ENCODE measurements around the gene TINAG. TPM values are rescaled to one million over a fixed set of nuclear protein-coding genes. Genes with fewer than 3 reads are reported as not detected.

TINAG gene
- total RNA-seq = not detected

- TF ChIP-seq POLR2A (IDR thresholded peaks at IDR 0.05) (no peak), CTCF (IDR thresholded peaks at IDR 0.05) (no peak)
- H3K4me3 ChIP-seq (replicated peaks in 1 of 3) = no peak within 1 kb of the TSS
- H3K9me3 ChIP-seq = no peaks in the 10 kb centered on the region
- H3K36me3 ChIP-seq = no peaks in the 10 kb centered on the region
- no peaks in the 10 kb centered on the region for H3K4me1 ChIP-seq
- 85 to 87% methylated on average over 10 of the region's 10 CpGs for WGBS, 2 donors
- no peak for DNase-seq
- H3K27ac ChIP-seq = no peak within 1 kb of the TSS
- intact Hi-C loops (cut with DNase I) = no loop called here
- H3K27me3 ChIP-seq = no peaks in the 10 kb centered on the region
Measured at GRCh38 chr6:54308289-54308985, at the start of gene TINAG. TINAG (plus strand) TSS chr6:54308441; CDS start chr6:54308551, 110 bp downstream.

GRCh38 chr6:54260025-54260424 is 48.2 kb upstream of the TINAG start:
- no peak for DNase-seq
- intact Hi-C loops (cut with DNase I) = no loop called here
- TF ChIP-seq POLR2A (IDR thresholded peaks at IDR 0.05) (no peak), CTCF (IDR thresholded peaks at IDR 0.05) (no peak)

GRCh38 chr6:54262499-54262898 is 45.7 kb upstream of the TINAG start:
- H3K36me3 ChIP-seq = no peaks in the 10 kb centered on the region
- no peak for DNase-seq
- no peaks in the 10 kb centered on the region for H3K4me1 ChIP-seq
- H3K4me3 ChIP-seq (replicated peaks in 1 of 3) = no peak overlapping the region
- intact Hi-C loops (cut with DNase I) = no loop called here
- no peaks in the 10 kb centered on the region for H3K9me3 ChIP-seq
- TF ChIP-seq CTCF (IDR thresholded peaks at IDR 0.05) (no peak), POLR2A (IDR thresholded peaks at IDR 0.05) (no peak)
- WGBS, 2 donors = 59 to 61% methylated on average over 1 of the region's 1 CpG
- H3K27me3 ChIP-seq = no peaks in the 10 kb centered on the region
- no peak overlapping the region for H3K27ac ChIP-seq

More at GRCh38 chr6:54260025-54260424, 48.2 kb upstream of the TINAG start:
- H3K4me1 ChIP-seq = no peaks in the 10 kb centered on the region
- no peak overlapping the region for H3K27ac ChIP-seq
- H3K9me3 ChIP-seq = no peaks in the 10 kb centered on the region
- no peak overlapping the region for H3K4me3 ChIP-seq (replicated peaks in 1 of 3)
- H3K27me3 ChIP-seq = no peaks in the 10 kb centered on the region
- H3K36me3 ChIP-seq = no peaks in the 10 kb centered on the region

- no peak overlapping the region for H3K27ac ChIP-seq
- DNase-seq = no peak
- H3K4me1 ChIP-seq = no peaks in the 10 kb centered on the region
- H3K27me3 ChIP-seq = no peaks in the 10 kb centered on the region
- TF ChIP-seq POLR2A (IDR thresholded peaks at IDR 0.05) = no peak
- no peak for TF ChIP-seq CTCF (IDR thresholded peaks at IDR 0.05)
- intact Hi-C loops (cut with DNase I) = no loop called here
- no peaks in the 10 kb centered on the region for H3K9me3 ChIP-seq
- no peak overlapping the region for H3K4me3 ChIP-seq (replicated peaks in 1 of 3)
- 66 to 74% methylated on average over 2 of the region's 2 CpGs for WGBS, 2 donors
- no peaks in the 10 kb centered on the region for H3K36me3 ChIP-seq
Measured at GRCh38 chr6:54262971-54263370, 45.3 kb upstream of the TINAG start.

GRCh38 chr6:54264581-54265272 is 43.5 kb upstream of the TINAG start:
- no peaks in the 10 kb centered on the region for H3K4me1 ChIP-seq
- no peak overlapping the region for H3K4me3 ChIP-seq (replicated peaks in 1 of 3)
- H3K9me3 ChIP-seq = no peaks in the 10 kb centered on the region
- H3K27me3 ChIP-seq = no peaks in the 10 kb centered on the region
- no peak for TF ChIP-seq CTCF (IDR thresholded peaks at IDR 0.05)
- no peak for TF ChIP-seq POLR2A (IDR thresholded peaks at IDR 0.05)
- no peak for DNase-seq
- no peaks in the 10 kb centered on the region for H3K36me3 ChIP-seq
- WGBS, 2 donors = 84 to 96% methylated on average over 4 of the region's 4 CpGs
- intact Hi-C loops (cut with DNase I) = loop anchor here (5.0 kb wide), 1 partner anchor 277 kb away; no protein-coding TSS in a partner anchor
- no peak overlapping the region for H3K27ac ChIP-seq

Data from thyroid gland (tissue), 4 donors.